IMR-90 (cell line): ENCODE data around the gene MYH9. TPM values are rescaled to one million over a fixed set of nuclear protein-coding genes. Genes with fewer than 3 reads are reported as not detected.

Experiments
- ATAC-seq: fragments of 200-7000 bp; cut with Tn5 transposase; 2 replicates; pipeline ENCODE4 v1.9.1; 2020; ENCODE audit warnings: low read depth, mild to moderate bottlenecking, moderate library complexity
- BruUV-seq: library from RNA; stranded (reverse); fragments of 400-500 nt; replicated peaks from 2 replicates; lab custom pipeline; 2021; lab: Mats Ljungman, UMichigan
- CTCF ChIA-PET: fragments of 300-600 bp; formaldehyde crosslinking; extraction: SDS; loops from one replicate; lab custom pipeline; 2021; ENCODE audit warnings: antibody characterized with exemption; lab: Yijun Ruan, JAX
- POLR2A ChIA-PET: fragments of 300-600 bp; sonication (Branson Sonifier 250); formaldehyde crosslinking; loops from one replicate; lab custom pipeline; 2022; ENCODE audit warnings: antibody characterized with exemption; ENCODE audit not compliant: unreplicated experiment; lab: Charles Lee
- DNase-seq: peaks from one replicate; pipeline ENCODE4 v3.0.0; 2013
- H2AFZ ChIP-seq: replicated peaks from 2 replicates; pipeline ENCODE3; 2013; ENCODE audit warnings: low read length, mild to moderate bottlenecking; ENCODE audit not compliant: poor library complexity
- H2AK5ac ChIP-seq: 2 replicates; pipeline ENCODE4 v1.6.1; 2013; ENCODE audit warnings: low read depth, low read length, inconsistent platforms
- H2AK9ac ChIP-seq: replicated peaks from 2 replicates; pipeline ENCODE3; 2013; ENCODE audit warnings: mild to moderate bottlenecking, low read depth, low read length, moderate library complexity; ENCODE audit not compliant: poor library complexity
- H2BK120ac ChIP-seq: 2 replicates; pipeline ENCODE4 v1.6.1; 2013; ENCODE audit warnings: low read depth, low read length, inconsistent platforms
- H2BK15ac ChIP-seq: 3 replicates; pipeline ENCODE4 v1.6.1; 2013; ENCODE audit warnings: low read depth, low read length, inconsistent platforms
- H2BK20ac ChIP-seq: 2 replicates; pipeline ENCODE4 v1.6.1; 2013; ENCODE audit warnings: low read depth, mild to moderate bottlenecking, inconsistent platforms, low read length, moderate library complexity
- H2BK5ac ChIP-seq: 2 replicates; pipeline ENCODE4 v1.6.1; 2013; ENCODE audit warnings: mild to moderate bottlenecking, low read depth, low read length, inconsistent platforms; ENCODE audit not compliant: poor library complexity, severe bottlenecking
- H3K14ac ChIP-seq: replicated peaks from 2 replicates; pipeline ENCODE4 v1.6.1; 2013; ENCODE audit warnings: low read depth, low read length, inconsistent platforms
- H3K18ac ChIP-seq: 2 replicates; pipeline ENCODE4 v1.6.1; 2013; ENCODE audit warnings: low read depth, low read length, control low read depth
- H3K23ac ChIP-seq: 2 replicates; pipeline ENCODE4 v1.6.1; 2013; ENCODE audit warnings: low read depth, low read length, inconsistent platforms
- H3K27ac ChIP-seq: 2 replicates; pipeline ENCODE4 v1.5.1; 2013; ENCODE audit warnings: mild to moderate bottlenecking, control low read depth, low read length; ENCODE audit not compliant: insufficient read depth
- H3K27me3 ChIP-seq: 2 replicates; pipeline ENCODE4 v1.6.1; 2013; ENCODE audit warnings: low read length; ENCODE audit not compliant: control insufficient read depth, insufficient read depth
- H3K36me3 ChIP-seq: 2 replicates; pipeline ENCODE4 v1.6.1; 2013; ENCODE audit warnings: low read length, mixed read lengths; ENCODE audit not compliant: control insufficient read depth, insufficient read depth
- H3K4ac ChIP-seq: 2 replicates; pipeline ENCODE4 v1.6.1; 2013; ENCODE audit warnings: low read depth, low read length, inconsistent platforms
- H3K4me1 ChIP-seq: 2 replicates; pipeline ENCODE4 v1.6.1; 2013; ENCODE audit warnings: low read length, mixed read lengths; ENCODE audit not compliant: control insufficient read depth, insufficient read depth
- H3K4me2 ChIP-seq: 2 replicates; pipeline ENCODE4 v1.6.1; 2013; ENCODE audit warnings: low read depth, mild to moderate bottlenecking, control low read depth, low read length, moderate library complexity
- H3K4me3 ChIP-seq: 2 replicates; pipeline ENCODE4 v1.5.1; 2013; ENCODE audit warnings: low read depth, mild to moderate bottlenecking, control low read depth, low read length, moderate library complexity; ENCODE audit not compliant: insufficient read depth
- H3K56ac ChIP-seq: 2 replicates; pipeline ENCODE4 v1.6.1; 2013; ENCODE audit warnings: low read length, inconsistent platforms; ENCODE audit not compliant: insufficient read depth; ENCODE audit errors: extremely low read depth
- H3K79me1 ChIP-seq, 2 experiments: 2 replicates each; pipeline ENCODE4 v1.6.1; 2013; ENCODE audit warnings: low read length in 2 of 2, inconsistent platforms in 1 of 2, low read depth in 1 of 2
- H3K9ac ChIP-seq: 2 replicates; pipeline ENCODE4 v1.6.1; 2013; ENCODE audit warnings: low read depth, low read length, control low read depth
- H3K9me1 ChIP-seq: 2 replicates; pipeline ENCODE4 v1.6.1; 2013; ENCODE audit warnings: low read length, inconsistent platforms; ENCODE audit not compliant: insufficient read depth
- H3K9me3 ChIP-seq: 2 replicates; pipeline ENCODE4 v1.6.1; 2013; ENCODE audit warnings: low read length; ENCODE audit not compliant: control insufficient read depth, insufficient read depth
- H4K20me1 ChIP-seq: 2 replicates; pipeline ENCODE4 v1.6.1; 2013; ENCODE audit warnings: low read length, inconsistent platforms; ENCODE audit not compliant: insufficient read depth
- H4K5ac ChIP-seq: 2 replicates; pipeline ENCODE4 v1.6.1; 2013; ENCODE audit warnings: mild to moderate bottlenecking, low read depth, low read length, control low read depth
- H4K8ac ChIP-seq, 2 experiments: 2 replicates each; pipeline ENCODE4 v1.6.1; 2013; ENCODE audit warnings: low read depth in 2 of 2, low read length in 2 of 2, control low read depth in 1 of 2, inconsistent platforms in 1 of 2
- H4K91ac ChIP-seq: 2 replicates; pipeline ENCODE4 v1.6.1; 2013; ENCODE audit warnings: low read depth, low read length, inconsistent platforms; ENCODE audit not compliant: insufficient read depth
- BHLHE40 ChIP-seq: fragments of 150-350 bp; IDR thresholded peaks from 2 replicates; pipeline ENCODE4 v1.6.1; 2016; ENCODE audit warnings: mild to moderate bottlenecking, low read depth, low read length
- CEBPB ChIP-seq: IDR thresholded peaks from 2 replicates; pipeline ENCODE4 v1.6.1; 2012; ENCODE audit warnings: low read depth, low read length, improper control_type of control experiment
- CHD1 ChIP-seq: IDR thresholded peaks from 2 replicates; pipeline ENCODE4 v1.6.1; 2012; ENCODE audit warnings: low read depth, low read length, improper control_type of control experiment
- ELK1 ChIP-seq: fragments of 150-350 bp; IDR thresholded peaks from 2 replicates; pipeline ENCODE4 v1.6.1; 2016; ENCODE audit warnings: low read depth, mild to moderate bottlenecking, low read length, moderate library complexity, borderline replicate concordance
- FOS ChIP-seq: fragments of 150-350 bp; IDR thresholded peaks from 2 replicates; pipeline ENCODE4 v1.6.1; 2016; ENCODE audit warnings: low read depth, low read length
- MAFK ChIP-seq: IDR thresholded peaks from 2 replicates; pipeline ENCODE4 v1.6.1; 2012; ENCODE audit warnings: low read depth, low read length, improper control_type of control experiment
- MAZ ChIP-seq: IDR thresholded peaks from 2 replicates; pipeline ENCODE4 v1.6.1; 2012; ENCODE audit warnings: low read depth, mild to moderate bottlenecking, low read length, improper control_type of control experiment, moderate library complexity, borderline replicate concordance
- MXI1 ChIP-seq: IDR thresholded peaks from 2 replicates; pipeline ENCODE4 v1.6.1; 2012; ENCODE audit warnings: low read depth, mild to moderate bottlenecking, low read length, moderate library complexity, borderline replicate concordance
- NFE2L2 ChIP-seq: fragments of 150-350 bp; IDR thresholded peaks from 2 replicates; pipeline ENCODE4 v1.6.1; 2016; ENCODE audit warnings: low read depth, mild to moderate bottlenecking, low read length
- RAD21 ChIP-seq: IDR thresholded peaks from 2 replicates; pipeline ENCODE4 v1.6.1; 2012; ENCODE audit warnings: low read length, improper control_type of control experiment
- RCOR1 ChIP-seq: IDR thresholded peaks from 2 replicates; pipeline ENCODE4 v1.6.1; 2012; ENCODE audit warnings: mild to moderate bottlenecking, low read length, improper control_type of control experiment; ENCODE audit not compliant: insufficient replicate concordance
- USF2 ChIP-seq: fragments of 150-350 bp; IDR thresholded peaks from 2 replicates; pipeline ENCODE4 v1.6.1; 2017; ENCODE audit warnings: mild to moderate bottlenecking, antibody characterized with exemption, low read length, low read depth
- WGBS, 2 experiments: methylation state at CpG; one replicate each; pipeline versions ENCODE4 v1.1.5 to v1.1.7; 2013; ENCODE audit warnings: missing lambda C conversion rate in 2 of 2; ENCODE audit not compliant: insufficient read length in 1 of 2; ENCODE audit errors: extremely low coverage in 2 of 2; 5-methylcytosine and 5-hydroxymethylcytosine counted together
- dilution Hi-C: fragments of 300-500 bp; cut with HindIII; formaldehyde crosslinking; loops from one replicate; pipeline ENCODE4 v1.14.3; 2018; ENCODE audit warnings: low sequenced_read_pairs; ENCODE audit not compliant: unreplicated experiment
- in situ Hi-C: fragments of 300-500 bp; cut with MboI; formaldehyde crosslinking; loops from 3 replicates; pipeline ENCODE4 v1.14.3; 2019; ENCODE audit warnings: low sequenced_read_pairs, inconsistent platforms, mixed read lengths
- intact Hi-C: fragments of 100-400 bp; cut with micrococcal nuclease; formaldehyde crosslinking; loops from 2 replicates; pipeline ENCODE4 v1.10.0; 2022
- polyA plus RNA-seq, 3 experiments: library from polyadenylated mRNA; depleted of rRNA; stranded (reverse); fragments of >200 nt; gene quantifications; 2 replicates each; pipeline ENCODE4 v1.2.3, GENCODE V29; 2012; ENCODE audit warnings: low replicate concordance in 1 of 3
- total RNA-seq: library from RNA; depleted of rRNA; stranded (reverse); fragments of >200 nt; gene quantifications from 2 replicates; pipeline ENCODE4 v1.2.3, GENCODE V29; 2012

Gene MYH9
- total and polyA plus RNA-seq, 2 of the 4 experiments (the other 2 are of a cell fraction) = 475 to 554 TPM

GRCh38 chr22:36406721-36407120 lies 19.0 kb upstream of the MYH9 start:
- TF ChIP-seq CEBPB = no peak
- TF ChIP-seq NFE2L2 = no peak
- no peak for TF ChIP-seq FOS
- no peak for TF ChIP-seq BHLHE40
- TF ChIP-seq RCOR1 = no peak
- no peak for TF ChIP-seq MXI1
- no peak for TF ChIP-seq MAZ
- no peak for TF ChIP-seq MAFK
- no peak for TF ChIP-seq CHD1
- TF ChIP-seq RAD21 = no peak
- TF ChIP-seq USF2 = no peak
- TF ChIP-seq ELK1 = no peak
- Histone ChIP-seq H2BK20ac (no peak overlapping the region), H3K27me3 (no peaks in the 10 kb centered on the region), H3K56ac (no peak overlapping the region), H4K91ac (no peak overlapping the region), H2BK120ac (no peak overlapping the region), H4K8ac (no peak overlapping the region), H3K79me1 (peaks cover 0 to 4% of the 10 kb centered on the region in 2 experiments; a peak in 1 of 4 replicates), H3K9ac (no peak overlapping the region), H3K4me1 (peaks cover 7% of the 10 kb centered on the region), H4K5ac (no peak overlapping the region), H3K14ac (no peak overlapping the region), H3K9me3 (no peaks in the 10 kb centered on the region), H3K4me2 (no peak overlapping the region), H2AFZ (no peak overlapping the region), H3K9me1 (no peaks in the 10 kb centered on the region; the same call in 1 of the 2 replicates), H2AK5ac (no peak overlapping the region), H3K18ac (no peak overlapping the region), H2AK9ac (no peak overlapping the region), H2BK5ac (no peak overlapping the region), H3K27ac (no peak overlapping the region), H3K4me3 (no peak overlapping the region), H3K4ac (no peak overlapping the region), H2BK15ac (no peak overlapping the region; the same call in 2 of the 3 replicates), H4K20me1 (no peaks in the 10 kb centered on the region), H3K23ac (no peak overlapping the region), H3K36me3 (peaks cover 3% of the 10 kb centered on the region; the same call in 1 of the 2 replicates)
- WGBS, 2 experiments = 100% methylated on average over 1 of the region's 6 CpGs; no CpG with 5 or more reads in 1 of the 2 experiments
- ChIA-PET POLR2A (no interaction called here), CTCF (no interaction called here)
- BruUV-seq = no TSS peak
- dilution Hi-C loops (no loop called here), in situ Hi-C loops (no loop called here), intact Hi-C loops (no loop called here)
- DNase-seq (no peak), ATAC-seq (no peak)
